Right lobe of liver (tissue), 4 donors: ENCODE results near the gene ARHGDIB.

ENCODE experiments used
- CTCF ChIP-seq, 4 donors: fragments of 200-600 bp in 3 of 4; fragments of 450-650 bp in 1 of 4; IDR thresholded peaks; one replicate each; pipeline versions ENCODE4 v1.5.1 to v1.8.0; 2016 to 2022; ENCODE audit warnings: antibody characterized with exemption in 4 of 4, mild to moderate bottlenecking in 2 of 4
- POLR2A ChIP-seq: fragments of 450-650 bp; IDR thresholded peaks from one replicate; pipeline ENCODE4 v1.6.1; 2017; ENCODE audit warnings: antibody characterized with exemption, mild to moderate bottlenecking
- donor health status: DM: no; HTN: no; CAD: no.
- donor health status: DM: no; HTN: no; CAD: no.
- donor health status: DM: no; HTN: yes; CAD: no.

- no peak for TF ChIP-seq CTCF (IDR thresholded peaks at IDR 0.05)
- TF ChIP-seq POLR2A, result no peak
Measured at GRCh38 chr12:15007551-15007950, 46.1 kb upstream of the ARHGDIB start.
